ENCODE measurements around the gene SBNO1.

The SBNO1 gene

GRCh38 chr12:123398550-123399254 lies 34.1 kb upstream of the SBNO1 start:
- no peak for TF ChIP-seq CTCF (IDR thresholded peaks at IDR 0.05; ENCODE audit: low read length, missing control alignments)
- no peak overlapping the region for H3K4me3 ChIP-seq (replicated peaks; ENCODE audit: low read depth, low read length)
- DNase-seq (ENCODE audit: low read depth) = peak; percentile 77

- no peak overlapping the region for H3K4me3 ChIP-seq (replicated peaks; ENCODE audit: low read depth, low read length)
- DNase-seq (ENCODE audit: low read depth) = no peak
- no peak for TF ChIP-seq CTCF (IDR thresholded peaks at IDR 0.05; ENCODE audit: low read length, missing control alignments)
Measured at GRCh38 chr12:123398177-123398549, 33.5 kb upstream of the SBNO1 start.

- DNase-seq (ENCODE audit: low read depth) = no peak
- no peak overlapping the region for H3K4me3 ChIP-seq (replicated peaks; ENCODE audit: low read depth, low read length)
- no peak for TF ChIP-seq CTCF (IDR thresholded peaks at IDR 0.05; ENCODE audit: low read length, missing control alignments)
Measured at GRCh38 chr12:123397400-123397799, 32.8 kb upstream of the SBNO1 start.

GRCh38 chr12:123396954-123397353 lies 32.3 kb upstream of the SBNO1 start:
- no peak for TF ChIP-seq CTCF (IDR thresholded peaks at IDR 0.05; ENCODE audit: low read length, missing control alignments)
- no peak for DNase-seq (ENCODE audit: low read depth)
- H3K4me3 ChIP-seq (replicated peaks; ENCODE audit: low read depth, low read length) = no peak overlapping the region

- no peak for DNase-seq (ENCODE audit: low read depth)
- no peak for TF ChIP-seq CTCF (IDR thresholded peaks at IDR 0.05; ENCODE audit: low read length, missing control alignments)
- no peak overlapping the region for H3K4me3 ChIP-seq (replicated peaks; ENCODE audit: low read depth, low read length)
Measured at GRCh38 chr12:123396543-123396942, 31.9 kb upstream of the SBNO1 start.

GRCh38 chr12:123395236-123395635 lies 30.6 kb upstream of the SBNO1 start:
- H3K4me3 ChIP-seq (replicated peaks; ENCODE audit: low read depth, low read length) = no peak overlapping the region
- no peak for DNase-seq (ENCODE audit: low read depth)
- no peak for TF ChIP-seq CTCF (IDR thresholded peaks at IDR 0.05; ENCODE audit: low read length, missing control alignments)

- DNase-seq (ENCODE audit: low read depth) = no peak
- TF ChIP-seq CTCF (IDR thresholded peaks at IDR 0.05; ENCODE audit: low read length, missing control alignments) = no peak
- no peak overlapping the region for H3K4me3 ChIP-seq (replicated peaks; ENCODE audit: low read depth, low read length)
Measured at GRCh38 chr12:123393747-123394146, 29.1 kb upstream of the SBNO1 start.

All from fibroblast of pulmonary artery (primary cell).